SJSA1 (cell line): Measurements from ENCODE around the gene UBE2D3. TPM values are rescaled to one million over a fixed set of nuclear protein-coding genes. Genes with fewer than 3 reads are reported as not detected.

Experiments
- DNase-seq, 2 experiments: peaks; one replicate each; pipeline ENCODE4 v3.0.0-alpha.2; 2015 to 2020; ENCODE audit warnings: low spot score in 2 of 2, low read depth in 1 of 2
- H3K27ac ChIP-seq: fragments of 250-450 bp; sonication (Bioruptor Pico); 2 replicates; pipeline ENCODE4 v1.5.1; 2020; ENCODE audit warnings: mild to moderate bottlenecking, moderate library complexity
- H3K27me3 ChIP-seq: fragments of 250-450 bp; sonication (Bioruptor Pico); replicated peaks from 2 replicates; pipeline ENCODE4 v1.5.1; 2020; ENCODE audit warnings: mild to moderate bottlenecking, moderate library complexity
- H3K36me3 ChIP-seq: fragments of 250-450 bp; sonication (Bioruptor Pico); 2 replicates; pipeline ENCODE4 v1.5.1; 2020; ENCODE audit warnings: mild to moderate bottlenecking
- H3K4me1 ChIP-seq: fragments of 250-450 bp; sonication (Bioruptor Pico); replicated peaks from 2 replicates; pipeline ENCODE4 v1.6.1; 2021; ENCODE audit warnings: mild to moderate bottlenecking
- H3K4me3 ChIP-seq: fragments of 250-450 bp; sonication (Bioruptor Pico); 2 replicates; pipeline ENCODE4 v1.5.1; 2020; ENCODE audit warnings: mild to moderate bottlenecking
- H3K9me3 ChIP-seq: fragments of 250-450 bp; sonication (Bioruptor Pico); replicated peaks from 2 replicates; pipeline ENCODE4 v1.5.1; 2020; ENCODE audit warnings: mild to moderate bottlenecking
- total RNA-seq: library from RNA; depleted of rRNA; stranded (reverse); fragments of >200 nt; shearing (Covaris generic); gene quantifications from 2 replicates; pipeline ENCODE4 v1.2.3, GENCODE V29; 2014

UBE2D3 gene
- total RNA-seq, 1 experiment from 2014 or later = 481 TPM

DNA sequence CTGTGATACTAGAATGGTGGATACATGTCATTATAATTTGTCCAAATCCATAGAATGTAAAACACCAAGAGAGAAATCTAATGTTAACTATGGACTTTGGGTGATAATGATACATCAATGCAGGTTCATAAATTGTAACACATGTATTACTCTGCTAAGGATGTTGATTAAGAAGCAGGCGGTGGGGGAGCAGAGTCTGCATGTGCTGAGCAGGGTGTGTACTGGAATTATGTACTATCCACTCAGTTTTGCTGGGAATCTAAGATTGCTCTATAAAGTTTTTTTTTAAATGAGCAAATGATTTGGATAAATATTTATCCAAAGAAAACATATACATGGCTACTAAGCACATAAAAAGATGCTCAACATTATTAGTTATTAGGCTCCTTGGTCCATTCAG is 51.5 kb downstream of the UBE2D3 start:
- DNase-seq = no peak
- Histone ChIP-seq H3K4me3 (no peak overlapping the region), H3K36me3 (no peaks in the 10 kb centered on the region), H3K27me3 (no peaks in the 10 kb centered on the region; the same call in 1 of the 2 replicates), H3K9me3 (no peaks in the 10 kb centered on the region), H3K4me1 (no peaks in the 10 kb centered on the region), H3K27ac (no peak overlapping the region)

DNA sequence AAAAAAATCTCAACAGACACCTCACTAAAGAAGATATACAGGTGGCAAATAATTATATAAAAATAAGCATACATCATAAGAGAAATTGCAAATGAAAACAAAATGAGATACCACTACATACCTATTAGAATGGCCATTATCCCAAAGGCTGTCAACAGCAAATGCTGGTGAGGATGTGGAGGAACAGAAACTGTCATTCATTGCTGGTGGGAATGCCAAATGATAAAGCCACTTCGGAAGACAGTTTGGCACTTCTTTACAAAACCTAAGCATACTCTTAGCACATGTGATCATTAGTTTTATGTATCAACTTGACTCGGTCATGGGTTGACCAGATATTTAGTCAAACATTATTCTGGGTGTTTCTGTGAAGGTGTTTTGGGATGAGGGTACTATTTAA is 53.1 kb downstream of the UBE2D3 start:
- no peak overlapping the region for H3K27ac ChIP-seq
- no peaks in the 10 kb centered on the region for H3K9me3 ChIP-seq
- no peaks in the 10 kb centered on the region for H3K36me3 ChIP-seq
- DNase-seq = no peak
- H3K4me3 ChIP-seq = no peak overlapping the region
- H3K27me3 ChIP-seq = no peaks in the 10 kb centered on the region; the same call in 1 of the 2 replicates
- no peaks in the 10 kb centered on the region for H3K4me1 ChIP-seq

DNA sequence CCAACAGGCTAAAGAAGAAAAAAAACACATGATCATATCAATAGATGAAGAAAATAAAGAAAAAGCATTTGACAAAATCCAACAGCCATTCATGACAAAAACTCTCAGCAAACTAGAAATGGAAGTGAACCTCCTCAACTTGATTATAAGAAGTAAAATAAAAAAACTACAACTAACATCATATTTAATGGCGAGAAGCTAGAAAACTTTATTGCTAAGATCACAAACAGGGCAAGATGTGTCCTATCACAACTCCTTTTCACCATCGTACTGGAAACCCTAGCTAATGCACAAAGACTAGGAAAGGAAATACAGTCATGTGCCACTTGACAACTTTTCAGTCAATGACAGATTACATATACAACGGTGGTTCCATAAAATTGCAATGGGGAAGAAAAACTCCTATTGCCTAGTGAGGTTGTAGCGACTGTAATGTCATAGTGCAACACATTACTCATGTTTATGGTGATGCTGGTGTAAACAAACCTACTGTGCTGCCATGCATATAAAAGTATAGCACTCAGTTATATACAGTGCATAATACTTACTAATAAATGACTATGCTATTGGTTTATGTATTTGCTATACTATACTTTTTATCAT is 54.5 kb downstream of the UBE2D3 start:
- no peak overlapping the region for H3K4me3 ChIP-seq
- H3K9me3 ChIP-seq = no peaks in the 10 kb centered on the region

GRCh38 chr4:102764901-102765300 is 62.5 kb downstream of the UBE2D3 start:
- DNase-seq = no peak
- Histone ChIP-seq H3K4me3 (no peak overlapping the region), H3K27me3 (no peaks in the 10 kb centered on the region), H3K9me3 (no peaks in the 10 kb centered on the region), H3K27ac (no peak overlapping the region), H3K4me1 (peaks cover 9% of the 10 kb centered on the region; the same call in 1 of the 2 replicates), H3K36me3 (no peaks in the 10 kb centered on the region)

More for the DNA sequence above, 54.5 kb downstream of the UBE2D3 start:
- Histone ChIP-seq H3K4me1 (no peaks in the 10 kb centered on the region), H3K36me3 (no peaks in the 10 kb centered on the region), H3K27me3 (no peaks in the 10 kb centered on the region; the same call in 1 of the 2 replicates), H3K27ac (no peak overlapping the region)
- DNase-seq = no peak

GRCh38 chr4:102761906-102762305 is 65.4 kb downstream of the UBE2D3 start:
- Histone ChIP-seq H3K4me3 (no peak overlapping the region), H3K9me3 (no peaks in the 10 kb centered on the region), H3K27ac (no peak overlapping the region), H3K4me1 (peaks cover 13% of the 10 kb centered on the region; the same call in 1 of the 2 replicates), H3K27me3 (no peaks in the 10 kb centered on the region), H3K36me3 (no peaks in the 10 kb centered on the region)
- DNase-seq = no peak

DNA sequence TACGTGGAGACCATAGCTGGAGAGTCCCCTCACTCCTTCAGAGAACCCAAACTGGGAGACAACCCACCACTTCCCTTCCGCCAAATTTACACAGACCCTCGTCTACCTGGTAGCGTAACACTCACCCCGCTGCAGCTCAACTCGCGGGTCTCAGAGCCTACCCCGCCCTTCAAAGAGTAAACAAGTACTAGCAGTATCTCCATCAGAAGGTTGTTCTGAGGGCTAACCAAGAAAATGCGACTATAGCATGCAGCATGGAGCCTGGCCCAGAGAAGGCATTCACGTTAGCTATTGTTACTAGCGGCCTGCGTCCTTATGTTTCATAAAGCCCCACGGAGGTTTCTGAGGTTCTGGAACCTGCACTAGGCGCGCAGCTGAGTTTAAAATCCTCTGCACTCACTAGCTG is 66.1 kb downstream of the UBE2D3 start:
- H3K27ac ChIP-seq = no peak overlapping the region
- H3K4me1 ChIP-seq = peaks cover 13% of the 10 kb centered on the region; the same call in 1 of the 2 replicates
- H3K36me3 ChIP-seq = no peaks in the 10 kb centered on the region
- DNase-seq = no peak
- no peaks in the 10 kb centered on the region for H3K9me3 ChIP-seq
- peak overlapping the region; percentile 63 for H3K4me3 ChIP-seq
- H3K27me3 ChIP-seq = no peaks in the 10 kb centered on the region

DNA sequence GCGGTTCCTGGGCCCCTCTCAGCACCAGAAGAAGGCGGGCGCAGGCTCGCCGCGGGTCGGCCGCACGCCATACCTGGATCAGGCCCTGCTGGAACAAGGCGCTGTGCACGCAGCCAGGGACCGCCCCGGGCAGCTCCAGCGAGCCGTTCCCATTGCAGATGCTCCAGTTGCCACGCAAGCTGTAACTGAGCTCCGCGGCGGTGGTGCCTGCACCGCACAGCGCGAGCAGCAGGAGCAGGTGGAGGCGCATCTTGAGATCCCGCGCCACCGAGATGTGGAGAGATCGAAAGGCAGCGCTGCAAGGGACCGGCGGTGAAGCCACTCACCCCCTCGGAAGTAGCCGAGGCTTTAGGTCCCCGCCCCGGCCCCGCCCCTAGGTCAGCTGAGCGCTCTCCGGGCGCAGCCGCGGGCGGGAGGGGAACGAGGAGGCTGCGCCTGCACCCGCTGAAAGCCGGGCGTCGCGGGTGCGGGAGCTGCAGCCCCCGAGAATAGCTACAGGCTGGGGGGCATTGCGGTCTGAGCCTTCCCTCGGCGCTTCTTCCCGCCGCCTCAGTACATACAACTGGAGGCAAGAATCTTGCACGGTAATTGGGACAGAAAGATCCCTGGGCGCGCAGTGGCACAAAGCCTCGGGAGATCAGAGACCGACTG is 66.6 kb downstream of the UBE2D3 start, which contains the start of gene MANBA:
TSS of gene MANBA (minus strand) at position 324 of the 651 bp plus-strand sequence. CDS start at position 250, 74 bp downstream.
- Histone ChIP-seq H3K27ac (no peak within 1 kb of the TSS), H3K4me3 (peak within 1 kb of the TSS; percentile 63), H3K36me3 (no peaks in the 10 kb centered on the region), H3K4me1 (peaks cover 13% of the 10 kb centered on the region; the same call in 1 of the 2 replicates), H3K9me3 (no peaks in the 10 kb centered on the region), H3K27me3 (no peaks in the 10 kb centered on the region)
- DNase-seq = peak; percentile 76 to 78

DNA sequence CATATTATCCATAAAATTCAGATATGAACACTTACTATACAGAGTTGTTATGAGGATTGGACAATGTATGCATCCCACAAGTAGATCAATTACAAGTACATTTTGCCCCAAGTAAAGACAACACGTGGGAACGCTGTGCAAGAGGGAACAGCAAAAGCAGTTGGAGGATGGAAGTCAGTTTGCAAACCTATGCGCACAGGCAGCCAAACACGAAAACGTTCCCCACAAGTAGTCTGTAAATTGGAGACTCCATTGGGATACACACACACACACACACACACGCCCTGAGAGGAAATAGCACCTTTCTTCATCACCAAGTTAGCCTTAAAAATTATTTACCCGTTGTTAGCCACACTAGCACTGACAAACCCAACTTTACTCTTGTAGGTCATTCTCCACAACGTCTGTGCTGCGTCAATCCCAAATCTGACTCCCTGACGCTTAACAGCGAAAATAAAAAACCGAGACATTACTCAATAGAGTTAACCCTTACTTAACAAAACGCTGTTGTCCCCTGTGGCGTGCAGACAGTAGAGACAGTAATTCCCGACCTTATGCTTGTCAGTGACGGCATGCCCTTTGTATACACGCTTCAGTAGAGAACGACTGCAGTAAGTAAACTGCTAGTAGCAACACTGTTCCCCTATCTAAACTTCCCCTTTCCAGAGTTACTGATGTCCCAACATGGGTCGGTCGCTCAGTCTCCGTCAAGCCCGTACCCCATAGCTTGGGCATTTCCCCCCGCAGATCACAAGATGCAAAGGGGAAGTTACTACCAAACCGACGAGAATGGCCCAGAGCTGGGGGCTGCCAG is 67.3 kb downstream of the UBE2D3 start:
- no peak overlapping the region for H3K27ac ChIP-seq
- H3K4me1 ChIP-seq = peaks cover 13% of the 10 kb centered on the region; the same call in 1 of the 2 replicates
- no peaks in the 10 kb centered on the region for H3K36me3 ChIP-seq
- H3K27me3 ChIP-seq = no peaks in the 10 kb centered on the region
- H3K4me3 ChIP-seq = peak overlapping the region; percentile 63
- no peaks in the 10 kb centered on the region for H3K9me3 ChIP-seq
- no peak for DNase-seq

- no peaks in the 10 kb centered on the region for H3K27me3 ChIP-seq
- no peak overlapping the region for H3K4me3 ChIP-seq
- H3K4me1 ChIP-seq = peaks cover 13% of the 10 kb centered on the region; the same call in 1 of the 2 replicates
- DNase-seq = no peak
- no peaks in the 10 kb centered on the region for H3K9me3 ChIP-seq
- no peak overlapping the region for H3K27ac ChIP-seq
- H3K36me3 ChIP-seq = no peaks in the 10 kb centered on the region
Measured at GRCh38 chr4:102758241-102759160, 68.8 kb downstream of the UBE2D3 start.

DNA sequence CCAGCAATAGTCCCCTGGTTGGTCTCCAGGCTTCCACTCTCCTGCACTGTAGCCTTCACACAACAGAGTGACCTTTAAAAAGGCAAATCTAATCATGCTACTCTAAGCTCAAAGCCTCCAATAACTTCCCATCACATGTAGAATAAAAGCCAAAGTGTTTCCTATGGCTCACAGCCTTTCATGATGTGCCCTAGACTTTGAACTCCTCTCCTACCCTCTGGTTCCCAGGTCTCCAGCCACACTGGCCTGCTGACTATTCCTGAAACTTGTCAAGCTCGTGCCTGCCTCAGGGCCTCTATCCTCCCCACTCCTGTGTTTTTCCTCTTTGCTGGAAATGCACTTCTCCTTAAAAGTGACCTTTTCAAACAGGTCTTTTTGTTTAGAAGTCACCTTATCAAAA is 69.7 kb downstream of the UBE2D3 start:
- Histone ChIP-seq H3K9me3 (no peaks in the 10 kb centered on the region), H3K4me3 (no peak overlapping the region), H3K36me3 (no peaks in the 10 kb centered on the region), H3K27ac (no peak overlapping the region), H3K4me1 (peaks cover 13% of the 10 kb centered on the region; the same call in 1 of the 2 replicates), H3K27me3 (no peaks in the 10 kb centered on the region)
- no peak for DNase-seq

- H3K27me3 ChIP-seq = no peaks in the 10 kb centered on the region
- no peaks in the 10 kb centered on the region for H3K4me1 ChIP-seq
- no peaks in the 10 kb centered on the region for H3K36me3 ChIP-seq
- no peak for DNase-seq
- H3K27ac ChIP-seq = no peak overlapping the region
- no peak overlapping the region for H3K4me3 ChIP-seq
- H3K9me3 ChIP-seq = no peaks in the 10 kb centered on the region
Measured at GRCh38 chr4:102754044-102754443, 73.3 kb downstream of the UBE2D3 start.

GRCh38 chr4:102751941-102752340 is 75.4 kb downstream of the UBE2D3 start:
- Histone ChIP-seq H3K4me1 (no peaks in the 10 kb centered on the region), H3K4me3 (no peak overlapping the region), H3K9me3 (no peaks in the 10 kb centered on the region), H3K27me3 (no peaks in the 10 kb centered on the region), H3K27ac (no peak overlapping the region), H3K36me3 (no peaks in the 10 kb centered on the region)
- DNase-seq = no peak
